Stimulated activated CD8-positive, alpha-beta memory T cell treated with anti-CD3 and anti-CD28 coated beads, Interleukin-4, amount 100 ng/mL, for 24 hours (primary cell): ENCODE results near the gene NOSIP.
A peak's percentile ranks its signal among the peaks of the same experiment; 100 is the strongest.

Experiments
- DNase-seq: peaks from one replicate; pipeline ENCODE4 v3.0.0-alpha.2; 2020; ENCODE audit warnings: low read depth

Gene NOSIP

DNA sequence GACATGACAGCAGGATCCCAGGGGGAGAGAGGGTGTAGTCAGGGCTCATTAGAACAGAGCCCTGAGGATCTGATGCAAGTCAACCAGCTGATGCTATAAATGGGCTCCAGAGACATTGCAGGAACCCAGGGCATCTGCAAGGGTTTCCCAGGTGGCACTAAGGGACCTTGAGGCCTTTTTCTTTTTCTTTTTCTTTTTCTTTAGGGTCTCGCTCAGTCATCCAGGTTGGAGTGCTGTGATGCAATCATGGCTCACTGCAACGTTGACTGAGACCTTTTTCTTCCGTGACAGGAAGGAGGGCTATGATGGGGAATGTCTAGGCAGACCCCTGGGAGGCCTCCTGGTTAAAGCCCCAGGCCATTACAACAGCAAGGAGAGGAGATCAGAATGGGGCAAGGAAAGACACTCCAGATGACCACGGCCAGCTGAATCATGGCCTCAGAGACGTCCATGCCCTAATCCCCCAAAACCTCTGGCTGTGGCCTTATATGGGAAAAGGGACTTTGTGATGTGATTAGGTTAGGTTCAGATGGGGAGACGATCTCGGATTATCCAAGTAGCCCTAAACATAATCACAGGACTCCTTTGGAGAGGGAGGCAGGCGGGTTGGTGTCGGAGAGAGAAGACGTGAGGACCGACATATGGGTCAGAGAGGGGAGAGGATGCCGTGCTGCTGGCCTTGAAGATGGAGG, 72.4 kb downstream of the NOSIP start:
- no peak for DNase-seq

DNA sequence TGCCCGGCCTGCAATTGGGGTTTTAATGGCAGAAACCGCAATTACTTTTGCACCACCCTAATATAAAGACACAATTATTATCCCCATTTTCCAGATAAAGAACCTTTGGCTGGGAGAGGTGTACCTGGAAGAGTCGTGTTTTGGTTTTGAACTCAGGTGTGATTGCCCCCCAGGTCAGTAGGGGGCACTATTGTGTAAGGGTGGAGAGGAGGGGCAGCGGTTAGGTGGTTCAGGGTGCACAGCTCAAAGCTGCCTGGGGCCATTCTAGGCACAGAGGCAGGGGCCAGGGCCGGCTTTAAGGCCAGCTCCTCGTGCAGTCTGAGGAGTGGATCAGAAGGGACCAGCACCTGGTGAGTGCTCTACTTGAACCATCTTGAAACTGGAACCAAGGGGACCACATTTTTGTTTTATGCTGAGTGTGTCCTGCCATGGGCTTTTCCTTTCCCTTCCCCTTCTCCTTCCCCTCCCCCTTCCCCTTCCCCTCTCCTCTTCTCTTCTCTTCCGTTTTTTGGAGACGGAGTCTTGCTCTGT, 73.7 kb downstream of the NOSIP start:
- peak; percentile 63 for DNase-seq
